NCI-H128 (cell line): ENCODE measurements around the gene RAB31.

Experiments
- DNase-seq: peaks from one replicate; lab custom pipeline; 2025; ENCODE audit not compliant: unreplicated experiment; lab: John Stamatoyannopoulos, UW

Gene RAB31

DNA sequence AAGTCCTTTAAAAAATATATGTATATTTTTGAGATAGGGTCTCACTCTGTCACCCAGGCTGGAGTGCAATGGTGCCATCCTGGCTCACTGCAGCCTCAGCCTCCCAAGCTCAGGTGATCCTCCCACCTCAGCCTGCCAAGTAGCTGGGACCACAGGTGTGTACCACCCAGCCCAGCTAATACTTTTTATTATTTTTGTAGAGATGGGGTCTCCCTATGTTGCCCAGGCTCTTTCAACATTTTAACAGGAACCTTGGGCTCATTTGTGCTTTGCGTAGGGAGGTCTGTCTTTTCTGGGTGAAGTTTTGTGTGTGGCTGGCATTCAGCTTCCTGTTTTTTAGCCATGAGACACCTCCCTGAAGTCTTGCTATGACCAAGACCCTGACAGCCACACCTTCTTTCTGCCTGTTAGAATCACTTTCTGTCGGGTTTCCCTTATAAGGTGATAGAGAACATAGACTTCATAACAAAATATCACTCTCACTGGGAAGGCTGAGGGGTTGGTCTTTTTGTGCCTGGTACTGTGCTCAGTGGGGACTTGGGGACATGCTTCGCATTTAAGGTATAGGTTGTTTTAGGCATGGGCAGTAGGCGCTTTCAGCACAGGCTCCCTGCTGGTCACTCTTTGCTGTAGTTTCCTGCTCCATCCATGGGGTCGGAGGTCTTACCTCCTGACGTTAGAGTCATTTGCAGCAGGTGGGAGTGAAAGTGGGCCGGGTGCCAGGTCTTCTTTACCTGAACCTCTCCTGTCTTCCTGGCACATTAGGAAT lies 3.4 kb downstream of the RAB31 start:
- no peak for DNase-seq

GRCh38 chr18:9712130-9712577 lies 4.1 kb downstream of the RAB31 start:
- DNase-seq = no peak

DNA sequence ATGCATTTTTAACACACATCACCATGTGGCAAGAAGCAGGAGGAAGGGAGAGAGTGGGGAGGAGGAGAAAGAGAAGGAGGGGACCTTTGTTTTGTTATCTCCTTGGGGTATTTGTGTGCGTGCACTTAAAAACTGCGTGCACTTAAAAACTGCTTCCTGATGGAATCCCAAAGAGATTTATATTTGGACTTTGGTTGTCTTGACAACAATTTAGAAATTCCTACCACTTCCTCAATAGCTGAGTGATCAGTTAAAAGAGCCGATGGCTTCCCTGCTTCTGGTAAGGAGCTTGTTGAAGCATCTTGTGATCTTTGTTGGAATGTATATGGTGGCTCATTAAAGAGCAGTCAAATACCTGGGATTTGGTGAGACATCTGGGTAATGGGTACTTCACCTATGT lies 4.5 kb downstream of the RAB31 start:
- no peak for DNase-seq

- no peak for DNase-seq
Measured at GRCh38 chr18:9714266-9715087, 6.4 kb downstream of the RAB31 start.

- no peak for DNase-seq
Measured at GRCh38 chr18:9715088-9715343, 6.9 kb downstream of the RAB31 start.

- DNase-seq = no peak
Measured at GRCh38 chr18:9715978-9716774, 8.1 kb downstream of the RAB31 start.

DNA sequence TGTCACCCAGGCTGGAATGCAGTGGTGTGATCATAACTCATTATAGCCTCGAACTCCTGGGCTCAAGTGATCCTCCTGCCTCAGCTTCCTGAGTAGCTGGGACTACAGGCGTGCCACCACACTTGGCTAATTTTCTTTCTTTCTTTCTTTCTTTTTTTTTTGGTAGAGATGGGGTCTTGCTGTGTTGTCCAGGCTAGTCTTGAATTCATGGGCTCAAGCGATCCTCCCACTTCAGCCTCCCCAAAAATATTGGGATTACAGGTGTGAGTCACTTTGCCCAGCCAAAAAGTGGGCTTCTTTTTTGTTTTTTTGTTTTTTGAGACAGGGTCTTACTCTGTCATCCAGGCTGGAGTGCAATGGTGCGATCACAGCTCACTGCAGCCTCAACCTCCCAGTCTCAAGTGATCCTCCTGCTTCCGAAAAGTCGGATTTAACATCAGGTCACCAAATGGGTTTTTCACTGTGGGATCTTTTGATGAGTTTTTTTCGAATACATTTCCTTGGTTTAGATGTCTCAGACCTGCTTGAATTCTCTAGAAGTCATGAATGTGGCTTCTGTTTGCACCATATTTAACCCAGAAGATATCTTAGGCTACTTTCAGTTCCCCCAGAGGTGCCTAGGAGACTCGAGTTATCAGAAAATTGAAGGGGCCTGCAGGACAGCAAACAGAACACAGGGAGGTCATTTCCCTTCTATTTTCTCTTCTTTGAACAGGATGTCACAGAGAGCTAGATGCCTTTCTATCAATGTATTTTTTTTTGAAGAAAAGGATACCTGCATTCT lies 8.9 kb downstream of the RAB31 start:
- DNase-seq = no peak

- no peak for DNase-seq
Measured at GRCh38 chr18:9719421-9719981, 11.4 kb downstream of the RAB31 start.

DNA sequence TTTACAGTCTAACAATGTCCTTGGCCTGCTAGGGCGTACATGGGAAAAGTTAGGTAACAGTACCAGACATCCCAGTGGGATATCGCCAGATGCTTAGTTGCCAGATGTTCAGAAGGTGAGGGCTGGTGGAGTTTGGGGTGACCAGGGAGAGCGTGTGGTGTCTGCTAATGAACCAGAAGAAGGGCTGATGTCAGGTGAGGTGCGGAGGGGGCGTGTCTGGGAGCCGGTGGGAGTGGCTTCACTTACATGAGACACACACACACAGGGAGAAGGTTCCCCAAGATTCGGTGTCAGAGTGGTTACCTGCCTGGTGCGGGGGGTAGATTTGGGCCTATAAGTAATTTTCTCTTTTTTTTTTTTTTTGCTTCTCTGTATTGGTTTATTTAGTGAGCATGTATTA lies 12.2 kb downstream of the RAB31 start:
- no peak for DNase-seq

DNA sequence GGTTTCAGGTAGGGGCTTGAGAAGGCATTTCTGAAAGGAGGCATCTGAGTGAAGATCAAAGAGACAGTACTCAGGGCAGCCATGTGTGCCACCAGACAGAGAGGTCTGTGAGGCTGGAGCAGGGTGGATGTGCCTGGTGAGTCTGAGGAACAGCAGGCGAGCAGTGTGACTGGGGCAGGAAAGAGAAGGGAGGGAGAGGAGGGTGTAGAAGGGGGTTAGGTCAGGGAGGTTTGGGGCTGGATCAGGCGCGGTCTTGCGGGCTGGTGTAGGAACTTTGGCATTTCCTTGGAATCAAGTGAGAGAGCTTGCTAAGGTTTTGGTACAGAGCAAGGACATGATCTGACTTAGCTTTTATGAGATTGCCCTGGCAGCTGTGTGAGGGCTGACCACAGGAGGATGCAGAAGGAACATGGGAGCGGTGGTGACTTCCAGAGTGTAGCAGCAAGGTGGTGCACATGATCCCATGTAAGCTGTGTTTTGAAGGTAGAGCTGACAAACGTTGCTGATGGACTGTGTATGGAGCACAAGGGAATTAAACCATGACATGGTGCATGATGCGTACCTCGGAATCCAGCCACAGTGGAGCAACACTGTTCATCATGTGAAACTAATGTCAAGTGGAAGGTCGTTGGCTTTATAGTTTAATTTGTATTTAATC lies 13.9 kb downstream of the RAB31 start:
- DNase-seq = no peak

- no peak for DNase-seq
Measured at GRCh38 chr18:9722691-9723090, 14.6 kb downstream of the RAB31 start.

GRCh38 chr18:9724797-9725585 lies 16.9 kb downstream of the RAB31 start:
- DNase-seq = no peak

- DNase-seq = no peak
Measured at GRCh38 chr18:9726175-9726574, 18.1 kb downstream of the RAB31 start.

GRCh38 chr18:9726936-9727335 lies 18.8 kb downstream of the RAB31 start:
- no peak for DNase-seq

GRCh38 chr18:9730786-9731185 lies 22.7 kb downstream of the RAB31 start:
- DNase-seq = no peak

GRCh38 chr18:9731380-9731779 lies 23.3 kb downstream of the RAB31 start:
- DNase-seq = no peak

DNA sequence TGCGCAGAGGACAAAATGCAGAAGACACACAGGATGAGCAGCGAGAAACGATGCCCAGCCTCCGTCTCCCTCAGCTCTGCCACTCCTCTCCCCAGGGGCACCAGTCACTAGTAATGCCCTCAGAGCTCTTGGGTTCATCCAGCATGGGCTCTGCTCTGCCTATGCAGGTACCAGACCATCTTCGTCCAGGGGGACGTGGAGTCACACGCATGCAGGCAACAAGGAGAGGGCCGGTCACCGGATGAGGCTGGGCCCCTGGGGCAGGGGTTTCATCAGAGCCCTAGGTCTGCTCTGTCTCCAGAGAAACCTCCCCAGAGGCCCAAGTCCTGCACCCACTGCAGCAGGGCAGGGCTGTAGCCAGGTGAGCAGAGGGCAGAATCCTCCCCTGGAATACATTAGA lies 23.9 kb downstream of the RAB31 start:
- no peak for DNase-seq

- no peak for DNase-seq
Measured at GRCh38 chr18:9734189-9734588, 26.1 kb downstream of the RAB31 start.

GRCh38 chr18:9735238-9735637 lies 27.1 kb downstream of the RAB31 start:
- DNase-seq = no peak
